Subcutaneous adipose tissue (tissue), 4 donors: ENCODE measurements around the gene LRRFIP1. TPM values are rescaled to one million over a fixed set of nuclear protein-coding genes. Genes with fewer than 3 reads are reported as not detected.

ENCODE experiments used
- CTCF ChIP-seq: fragments of 450-650 bp; IDR thresholded peaks from one replicate; pipeline ENCODE4 v1.5.1; 2016; ENCODE audit warnings: low read depth, mild to moderate bottlenecking, control low read depth, antibody characterized with exemption, moderate library complexity
- total RNA-seq, 4 donors: library from RNA; depleted of rRNA; stranded (reverse); fragments of >200 nt; gene quantifications; one replicate each; pipeline ENCODE4 v1.1.0, GENCODE V29; 2016

LRRFIP1 gene
- total RNA-seq, 4 donors from 2014 or later = 85.4 to 130 (median 99.6) TPM

- no peak for TF ChIP-seq CTCF
Measured at GRCh38 chr2:237601453-237602116, 25.8 kb upstream of the LRRFIP1 start.

- TF ChIP-seq CTCF = no peak
Measured at GRCh38 chr2:237602409-237602808, 25.0 kb upstream of the LRRFIP1 start.

- no peak for TF ChIP-seq CTCF
Measured at GRCh38 chr2:237603049-237603717, 24.2 kb upstream of the LRRFIP1 start.

- no peak for TF ChIP-seq CTCF
Measured at GRCh38 chr2:237603718-237604362, 23.5 kb upstream of the LRRFIP1 start.

- TF ChIP-seq CTCF = no peak
Measured at GRCh38 chr2:237604391-237604790, 23.0 kb upstream of the LRRFIP1 start.

- TF ChIP-seq CTCF = no peak
Measured at GRCh38 chr2:237604960-237605359, 22.4 kb upstream of the LRRFIP1 start.

- no peak for TF ChIP-seq CTCF
Measured at GRCh38 chr2:237612527-237613357, 14.6 kb upstream of the LRRFIP1 start.
